ENCODE measurements around the gene CT47C1.

Gene CT47C1

DNA sequence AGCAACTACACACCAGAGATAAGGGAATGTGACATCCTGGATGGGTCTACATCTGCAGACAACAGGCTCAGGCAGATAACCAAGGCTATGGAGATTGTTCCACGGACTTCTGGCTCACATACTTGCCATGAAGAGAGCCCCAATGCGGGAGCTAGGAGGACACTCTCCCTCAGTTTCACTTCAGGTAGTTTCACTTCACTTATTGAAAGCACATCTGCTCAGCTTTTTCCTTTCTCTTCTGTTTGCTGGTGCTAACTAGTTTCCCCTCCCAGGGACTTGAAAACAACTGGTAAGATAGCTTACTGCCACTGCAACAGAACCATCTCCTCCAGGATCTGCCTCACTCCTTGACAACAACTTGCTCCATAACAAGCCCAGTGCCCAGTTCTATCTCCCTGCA lies 1.4 kb upstream of the CT47C1 start:
- CTCF ChIA-PET, result no interaction called here
- TF ChIP-seq, protein P1, sequence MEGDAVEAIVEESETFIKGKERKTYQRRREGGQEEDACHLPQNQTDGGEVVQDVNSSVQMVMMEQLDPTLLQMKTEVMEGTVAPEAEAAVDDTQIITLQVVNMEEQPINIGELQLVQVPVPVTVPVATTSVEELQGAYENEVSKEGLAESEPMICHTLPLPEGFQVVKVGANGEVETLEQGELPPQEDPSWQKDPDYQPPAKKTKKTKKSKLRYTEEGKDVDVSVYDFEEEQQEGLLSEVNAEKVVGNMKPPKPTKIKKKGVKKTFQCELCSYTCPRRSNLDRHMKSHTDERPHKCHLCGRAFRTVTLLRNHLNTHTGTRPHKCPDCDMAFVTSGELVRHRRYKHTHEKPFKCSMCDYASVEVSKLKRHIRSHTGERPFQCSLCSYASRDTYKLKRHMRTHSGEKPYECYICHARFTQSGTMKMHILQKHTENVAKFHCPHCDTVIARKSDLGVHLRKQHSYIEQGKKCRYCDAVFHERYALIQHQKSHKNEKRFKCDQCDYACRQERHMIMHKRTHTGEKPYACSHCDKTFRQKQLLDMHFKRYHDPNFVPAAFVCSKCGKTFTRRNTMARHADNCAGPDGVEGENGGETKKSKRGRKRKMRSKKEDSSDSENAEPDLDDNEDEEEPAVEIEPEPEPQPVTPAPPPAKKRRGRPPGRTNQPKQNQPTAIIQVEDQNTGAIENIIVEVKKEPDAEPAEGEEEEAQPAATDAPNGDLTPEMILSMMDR (IDR thresholded peaks at IDR 0.05; ENCODE audit: control extremely low read depth, extremely low read depth, low read depth, missing control alignments), result no peak
- POLR2A ChIA-PET, result no interaction called here
- DNase-seq (ENCODE audit: extremely low spot score), result peak; percentile 27

DNA sequence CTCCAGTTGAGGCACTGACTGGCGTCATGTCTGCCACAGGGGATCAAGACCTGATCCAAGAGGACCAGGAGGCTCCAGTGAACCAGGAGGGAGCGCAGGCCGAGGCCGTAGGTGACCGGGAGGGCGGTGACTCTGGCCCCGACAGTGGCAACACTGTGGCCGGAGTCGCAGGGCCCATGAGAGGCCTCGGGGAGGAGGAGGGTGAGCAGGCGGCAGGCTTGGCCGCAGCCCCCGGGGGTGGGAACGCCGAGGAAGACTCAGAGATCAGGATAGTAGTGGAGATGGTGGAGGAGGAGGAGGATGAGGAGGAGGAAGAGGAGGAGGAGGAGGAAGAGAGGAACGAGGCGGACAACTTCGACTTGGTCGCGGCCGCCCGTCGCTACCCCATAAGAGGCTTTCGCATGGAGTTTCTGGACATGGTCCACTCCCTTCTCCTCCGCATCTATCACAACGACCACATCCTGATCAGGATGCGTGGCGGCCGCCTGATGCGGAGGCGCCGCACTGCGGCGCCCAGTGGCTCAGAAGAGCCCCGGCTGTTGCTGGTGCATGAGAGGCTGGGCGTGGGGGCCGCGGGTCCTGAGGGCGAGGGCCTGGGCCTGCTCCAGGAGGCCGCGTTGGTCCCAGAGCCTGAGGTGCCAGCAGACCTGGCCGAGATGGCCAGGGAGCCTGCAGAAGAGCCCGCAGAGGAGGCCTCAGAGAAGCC lies 560 bp downstream of the CT47C1 start:
- TF ChIP-seq, protein P1 (IDR thresholded peaks at IDR 0.05; ENCODE audit: control extremely low read depth, extremely low read depth, low read depth, missing control alignments), result no peak
- ChIA-PET POLR2A (no interaction called here), CTCF (no interaction called here)
- DNase-seq (ENCODE audit: extremely low spot score), result no peak

DNA sequence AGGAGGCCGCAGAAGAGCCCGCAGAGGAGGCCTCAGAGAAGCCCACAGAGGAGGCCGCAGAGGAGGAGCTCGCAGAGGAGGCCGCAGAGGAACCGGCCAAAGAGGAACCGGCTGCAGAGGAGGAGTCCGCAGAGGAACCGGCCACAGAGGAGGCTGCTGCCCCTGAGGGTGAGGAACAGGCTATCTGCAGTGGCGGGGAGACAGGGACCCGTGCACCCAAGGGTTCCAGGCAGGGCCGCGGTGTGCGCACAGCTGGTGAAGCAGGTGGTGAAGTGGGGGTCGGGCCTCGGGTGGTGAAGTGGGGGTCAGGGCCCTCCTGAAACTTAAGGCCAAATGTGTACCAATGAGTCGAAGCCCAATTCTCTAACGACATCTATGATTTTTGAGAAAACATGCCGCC lies 1.1 kb downstream of the CT47C1 start:
- ChIA-PET POLR2A (no interaction called here), CTCF (no interaction called here)
- TF ChIP-seq, protein P1 (IDR thresholded peaks at IDR 0.05; ENCODE audit: control extremely low read depth, extremely low read depth, low read depth, missing control alignments), result no peak

DNA sequence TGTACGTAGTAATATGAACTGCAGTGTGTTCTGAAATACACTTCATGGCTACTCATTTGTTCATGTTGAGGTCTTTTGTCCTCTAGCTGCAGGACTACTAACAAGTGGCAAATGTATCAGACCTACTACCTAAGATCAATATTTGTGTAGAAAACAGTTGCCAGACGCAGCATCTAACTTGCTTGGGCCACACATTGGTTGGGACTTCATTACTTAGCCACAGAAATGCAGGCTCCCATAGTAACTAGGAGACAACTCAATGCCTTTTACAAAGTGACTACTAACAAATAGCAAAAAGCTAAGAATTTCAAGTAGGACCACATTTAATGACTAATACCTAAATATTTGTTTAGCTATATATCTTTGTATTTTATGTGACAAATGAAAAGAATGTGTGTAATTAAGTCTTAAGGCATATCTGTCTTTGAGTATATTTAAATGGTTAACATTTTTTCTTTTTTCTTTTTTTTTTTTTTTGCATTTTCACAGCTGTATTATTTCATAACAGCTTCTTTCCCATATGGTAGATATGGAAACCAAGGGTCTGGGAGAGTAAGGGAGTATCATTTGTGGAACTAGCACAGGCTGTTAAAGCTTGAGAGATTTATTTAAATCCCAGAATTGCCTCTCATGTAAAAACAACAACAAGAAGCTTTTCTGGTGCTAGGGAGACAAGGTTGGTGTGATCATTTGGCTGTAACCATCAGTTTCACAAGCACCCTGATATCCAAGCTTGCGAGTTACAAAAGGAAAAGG lies 2.7 kb downstream of the CT47C1 start:
- DNase-seq (ENCODE audit: extremely low spot score), result no peak
- TF ChIP-seq, protein P1 (IDR thresholded peaks at IDR 0.05; ENCODE audit: control extremely low read depth, extremely low read depth, low read depth, missing control alignments), result no peak
- ChIA-PET CTCF (no interaction called here), POLR2A (no interaction called here)

More for the DNA sequence above, 1.1 kb downstream of the CT47C1 start:
- DNase-seq (ENCODE audit: extremely low spot score), result no peak

DNA sequence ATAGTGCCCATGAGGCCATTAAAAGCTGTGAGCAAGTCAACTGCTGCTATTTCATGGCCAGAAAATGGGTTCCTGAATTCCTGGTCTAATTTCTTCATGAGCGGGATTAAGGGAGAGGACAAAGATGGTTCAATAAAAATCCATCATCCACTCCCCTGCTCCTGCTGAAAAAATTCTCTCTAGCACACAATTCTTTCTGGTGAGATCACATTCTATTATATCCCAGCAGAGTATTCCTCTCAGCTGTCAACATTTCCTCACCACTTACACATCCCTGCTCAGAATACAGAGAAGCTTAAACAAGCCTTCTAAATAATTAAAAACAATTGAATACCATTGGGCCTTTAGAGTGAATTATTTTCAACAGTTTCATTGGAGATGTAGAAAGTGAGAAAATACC lies 9.5 kb downstream of the CT47C1 start:
- DNase-seq (ENCODE audit: extremely low spot score), result no peak
- TF ChIP-seq, protein P1 (IDR thresholded peaks at IDR 0.05; ENCODE audit: control extremely low read depth, extremely low read depth, low read depth, missing control alignments), result no peak
- ChIA-PET POLR2A (no interaction called here), CTCF (interaction anchor here (1.3 to 1.6 kb wide), 2 partner anchors 77 to 243 kb away, joined by 3 to 4 read pairs; no protein-coding TSS in a partner anchor)

DNA sequence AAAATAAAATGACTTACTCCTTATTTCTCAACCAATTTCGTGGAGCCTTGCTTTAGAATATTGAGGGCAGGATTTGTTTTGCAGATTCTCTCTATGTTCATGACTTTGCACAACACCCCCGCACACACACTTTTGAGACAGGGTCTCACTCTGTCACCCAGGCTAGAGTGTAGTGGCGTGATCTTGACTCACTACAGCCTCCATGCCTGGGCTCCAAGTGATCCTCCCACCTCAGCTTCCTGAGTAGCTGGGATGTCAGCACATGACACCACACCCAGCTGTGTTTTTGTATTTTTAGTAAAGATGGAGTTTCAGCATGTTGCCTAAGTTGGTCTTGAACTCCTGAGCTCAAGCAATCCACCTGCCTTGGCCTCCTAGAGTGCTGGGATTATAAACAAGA lies 12.0 kb downstream of the CT47C1 start:
- ChIA-PET POLR2A (no interaction called here), CTCF (no interaction called here)
- no peak for DNase-seq (ENCODE audit: extremely low spot score)
- TF ChIP-seq, protein P1 (IDR thresholded peaks at IDR 0.05; ENCODE audit: control extremely low read depth, extremely low read depth, low read depth, missing control alignments), result no peak

Measured in GM10248 (cell line).